Smooth muscle cell (in vitro differentiated cells): ENCODE measurements around the gene C4orf51. TPM values are rescaled to one million over a fixed set of nuclear protein-coding genes. Genes with fewer than 3 reads are reported as not detected.
A peak's percentile ranks its signal among the peaks of the same experiment; 100 is the strongest.
"Not testable (repeated sequence)": the region's sequence is repeated elsewhere in the genome, so short reads cannot be mapped to it uniquely, and the experiment has no call there.

Experiments
- DNase-seq: peaks from one replicate; lab custom pipeline; 2025; ENCODE audit not compliant: unreplicated experiment; lab: John Stamatoyannopoulos, UW
- H2AFZ ChIP-seq: fragments of 200-600 bp; sonication (generic); 2 replicates; pipeline ENCODE4 v1.6.0; 2016; ENCODE audit warnings: antibody characterized with exemption, low read depth, mild to moderate bottlenecking
- H3F3A ChIP-seq: fragments of 200-600 bp; sonication (generic); 2 replicates; pipeline ENCODE4 v1.6.0; 2017; ENCODE audit warnings: antibody characterized with exemption, low read depth
- H3K27ac ChIP-seq: fragments of 200-600 bp; sonication (generic); 2 replicates; pipeline ENCODE4 v1.5.1; 2016; ENCODE audit warnings: low read depth, mild to moderate bottlenecking
- H3K27me3 ChIP-seq: fragments of 200-600 bp; sonication (generic); 2 replicates; pipeline ENCODE4 v1.6.1; 2016; ENCODE audit warnings: low read depth, mild to moderate bottlenecking
- H3K36me3 ChIP-seq: fragments of 200-600 bp; sonication (generic); 2 replicates; pipeline ENCODE4 v1.5.1; 2016; ENCODE audit warnings: low read depth
- H3K4me1 ChIP-seq: fragments of 200-600 bp; sonication (generic); 2 replicates; pipeline ENCODE4 v1.5.1; 2016; ENCODE audit warnings: low read depth
- H3K4me2 ChIP-seq: fragments of 200-600 bp; sonication (generic); 2 replicates; pipeline ENCODE4 v1.6.0; 2016; ENCODE audit warnings: mild to moderate bottlenecking
- H3K4me3 ChIP-seq: fragments of 200-600 bp; sonication (generic); 2 replicates; pipeline ENCODE4 v1.5.1; 2016; ENCODE audit warnings: mild to moderate bottlenecking
- H3K79me2 ChIP-seq: fragments of 200-600 bp; sonication (generic); 2 replicates; pipeline ENCODE4 v1.6.0; 2016; ENCODE audit warnings: low read depth, mild to moderate bottlenecking
- H3K9ac ChIP-seq: fragments of 200-600 bp; sonication (generic); 2 replicates; pipeline ENCODE4 v1.6.0; 2016; ENCODE audit warnings: low read depth
- H3K9me3 ChIP-seq: fragments of 200-600 bp; sonication (generic); replicated peaks from 2 replicates; pipeline ENCODE4 v1.5.1; 2016; ENCODE audit warnings: low read depth
- H4K20me1 ChIP-seq: fragments of 200-600 bp; sonication (generic); 2 replicates; pipeline ENCODE4 v1.6.0; 2016; ENCODE audit warnings: low read depth
- WGBS: methylation state at CpG from one replicate; pipeline ENCODE4 v1.1.7; 2016; ENCODE audit warnings: low lambda C conversion rate; 5-methylcytosine and 5-hydroxymethylcytosine counted together
- polyA plus RNA-seq: library from polyadenylated mRNA; unstranded; fragments of >200 nt; fragmentation: Nextera tagmentation; extraction: Ambion mirVana; gene quantifications from 2 replicates; pipeline ENCODE4 v1.2.1, GENCODE V29; 2016
- total RNA-seq: library from RNA; depleted of rRNA; stranded (reverse); fragments of >200 nt; gene quantifications from 2 replicates; pipeline ENCODE4 v1.2.3, GENCODE V29; 2014
- TF ChIP-seq, protein P1 (sequence below): fragments of 200-600 bp; sonication (generic); IDR thresholded peaks from 2 replicates; pipeline ENCODE4 v1.5.1; 2017; ENCODE audit warnings: borderline replicate concordance, mild to moderate bottlenecking, antibody characterized with exemption; ENCODE audit not compliant: insufficient read depth, poor library complexity, severe bottlenecking

C4orf51 gene
- total RNA-seq: not detected in 2 replicates
- not detected in 2 replicates for polyA plus RNA-seq

DNA sequence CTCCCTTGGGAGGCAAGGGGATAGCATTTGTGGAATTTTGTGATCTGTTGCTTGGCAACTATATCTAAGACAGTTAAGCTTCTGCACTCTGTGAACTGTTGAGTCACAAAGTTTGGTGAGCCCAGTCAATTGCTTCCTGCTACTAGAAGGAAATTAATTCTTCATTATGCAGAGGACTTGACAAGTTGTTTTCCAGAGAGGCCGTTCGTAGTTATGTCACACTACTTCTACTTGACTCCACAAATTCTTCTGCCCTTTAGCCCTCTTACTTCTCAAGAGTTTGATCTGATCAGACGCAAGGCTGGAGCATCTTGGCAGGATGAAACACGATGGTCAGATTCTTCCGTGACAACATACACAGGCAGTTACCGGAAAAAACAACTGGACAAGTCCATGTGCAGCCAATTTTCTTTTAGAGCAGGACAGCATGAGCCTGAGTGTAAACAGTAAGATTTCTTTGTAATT, at the start of gene C4orf51:
Gene C4orf51 (plus strand): TSS at position 156 of the 465 bp plus-strand sequence. CDS start 58 bp downstream, at position 214.
- Histone ChIP-seq H3K9me3 (peaks cover 6% of the 10 kb centered on the region), H3K36me3 (no peaks in the 10 kb centered on the region), H3K4me2 (peak within 1 kb of the TSS; percentile 72), H3F3A (peaks cover 12% of the 10 kb centered on the region), H4K20me1 (no peaks in the 10 kb centered on the region), H3K79me2 (no peaks in the 10 kb centered on the region), H3K9ac (peak within 1 kb of the TSS; percentile 77), H3K27ac (peak within 1 kb of the TSS; percentile 91), H3K4me1 (peaks cover 3% of the 10 kb centered on the region), H3K4me3 (peak within 1 kb of the TSS; percentile 5), H3K27me3 (no peaks in the 10 kb centered on the region), H2AFZ (peak within 1 kb of the TSS; percentile 52)
- TF ChIP-seq, protein P1, sequence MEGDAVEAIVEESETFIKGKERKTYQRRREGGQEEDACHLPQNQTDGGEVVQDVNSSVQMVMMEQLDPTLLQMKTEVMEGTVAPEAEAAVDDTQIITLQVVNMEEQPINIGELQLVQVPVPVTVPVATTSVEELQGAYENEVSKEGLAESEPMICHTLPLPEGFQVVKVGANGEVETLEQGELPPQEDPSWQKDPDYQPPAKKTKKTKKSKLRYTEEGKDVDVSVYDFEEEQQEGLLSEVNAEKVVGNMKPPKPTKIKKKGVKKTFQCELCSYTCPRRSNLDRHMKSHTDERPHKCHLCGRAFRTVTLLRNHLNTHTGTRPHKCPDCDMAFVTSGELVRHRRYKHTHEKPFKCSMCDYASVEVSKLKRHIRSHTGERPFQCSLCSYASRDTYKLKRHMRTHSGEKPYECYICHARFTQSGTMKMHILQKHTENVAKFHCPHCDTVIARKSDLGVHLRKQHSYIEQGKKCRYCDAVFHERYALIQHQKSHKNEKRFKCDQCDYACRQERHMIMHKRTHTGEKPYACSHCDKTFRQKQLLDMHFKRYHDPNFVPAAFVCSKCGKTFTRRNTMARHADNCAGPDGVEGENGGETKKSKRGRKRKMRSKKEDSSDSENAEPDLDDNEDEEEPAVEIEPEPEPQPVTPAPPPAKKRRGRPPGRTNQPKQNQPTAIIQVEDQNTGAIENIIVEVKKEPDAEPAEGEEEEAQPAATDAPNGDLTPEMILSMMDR: no peak
- 31% methylated on average over 6 of the region's 6 CpGs for WGBS
- DNase-seq: no peak

DNA sequence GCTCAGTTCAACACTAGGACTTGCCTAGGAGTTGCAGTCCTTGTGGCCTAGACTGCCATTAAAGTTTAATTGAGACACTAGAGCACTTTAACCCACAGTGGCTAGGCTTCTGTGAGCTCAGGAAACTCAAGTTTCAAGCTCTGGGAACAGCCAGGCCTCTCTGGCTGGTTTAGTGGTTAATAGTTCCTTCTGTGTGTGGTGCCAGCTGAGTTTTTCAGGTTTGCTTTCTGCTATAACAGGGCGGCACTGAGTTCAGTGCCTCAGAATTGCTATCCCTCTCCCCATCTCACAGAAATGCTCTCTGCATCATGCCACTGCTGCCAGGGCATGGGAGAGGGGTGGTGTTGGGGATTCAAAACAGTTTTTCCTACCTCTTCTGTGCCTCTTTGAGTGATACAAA, 44.8 kb upstream of the C4orf51 start:
- H3K4me3 ChIP-seq: no peak overlapping the region
- no peak overlapping the region for H3K9ac ChIP-seq
- TF ChIP-seq, protein P1: no peak
- H3K4me2 ChIP-seq: no peak overlapping the region
- H3K27me3 ChIP-seq: no peaks in the 10 kb centered on the region
- H3K79me2 ChIP-seq: no peaks in the 10 kb centered on the region
- H3K4me1 ChIP-seq: no peaks in the 10 kb centered on the region
- no peaks in the 10 kb centered on the region for H4K20me1 ChIP-seq
- H3K36me3 ChIP-seq: peaks cover 8% of the 10 kb centered on the region
- H2AFZ ChIP-seq: no peak overlapping the region
- 100% methylated on average over 1 of the region's 1 CpG for WGBS
- no peaks in the 10 kb centered on the region for H3F3A ChIP-seq
- DNase-seq: no peak
- H3K9me3 ChIP-seq: no peaks in the 10 kb centered on the region
- no peak overlapping the region for H3K27ac ChIP-seq

DNA sequence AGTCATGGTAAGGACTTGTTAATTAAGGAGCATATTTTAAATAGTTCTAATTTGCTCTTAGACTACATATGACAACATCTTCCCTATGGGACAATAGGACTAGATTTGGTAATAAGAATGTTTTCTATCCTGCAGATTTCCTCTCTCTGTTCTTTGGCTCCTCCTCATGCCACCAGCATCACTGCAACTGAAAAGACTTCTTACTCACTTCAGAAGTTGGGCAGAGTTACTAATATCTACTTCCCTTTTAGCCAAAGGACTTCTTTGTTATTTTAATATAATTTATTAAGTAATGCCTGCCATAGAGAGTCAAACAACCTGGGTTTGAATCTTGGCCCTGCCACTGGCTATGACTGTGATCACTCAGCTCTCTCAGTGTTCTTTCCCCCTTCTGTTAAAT, 44.3 kb upstream of the C4orf51 start:
- Histone ChIP-seq H3K4me1 (no peaks in the 10 kb centered on the region), H3K79me2 (no peaks in the 10 kb centered on the region), H3K9me3 (no peaks in the 10 kb centered on the region), H4K20me1 (no peaks in the 10 kb centered on the region), H3K27me3 (no peaks in the 10 kb centered on the region), H3K36me3 (peaks cover 8% of the 10 kb centered on the region), H3F3A (no peaks in the 10 kb centered on the region), H3K9ac (no peak overlapping the region), H3K4me3 (no peak overlapping the region), H3K4me2 (no peak overlapping the region), H3K27ac (no peak overlapping the region), H2AFZ (no peak overlapping the region)
- TF ChIP-seq, protein P1: no peak
- no peak for DNase-seq

DNA sequence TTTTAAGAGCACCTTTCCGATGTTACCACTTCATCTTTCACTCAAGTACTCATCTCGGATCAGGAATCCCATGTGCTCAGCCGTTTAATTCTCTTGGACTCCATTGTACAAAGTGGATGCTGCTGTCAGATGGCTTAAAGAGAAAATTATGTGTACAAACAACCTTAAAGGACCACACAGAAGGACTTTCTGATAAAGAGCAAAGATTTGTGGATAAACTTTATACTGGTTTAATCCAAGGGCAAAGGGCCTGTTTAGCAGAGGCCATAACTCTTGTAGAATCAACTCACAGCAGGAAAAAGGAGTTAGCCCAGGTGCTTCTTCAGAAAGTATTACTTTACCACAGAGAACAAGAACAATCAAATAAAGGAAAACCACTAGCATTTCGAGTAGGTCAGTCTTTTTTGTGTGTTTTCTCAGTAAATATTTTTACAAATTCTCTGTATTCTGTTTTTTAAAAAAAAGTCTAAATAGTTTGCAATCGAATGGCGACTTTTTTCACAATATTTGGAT, 40.7 kb upstream of the C4orf51 start:
- no peak overlapping the region for H2AFZ ChIP-seq
- no peak overlapping the region for H3K9ac ChIP-seq
- TF ChIP-seq, protein P1: no peak
- no peaks in the 10 kb centered on the region for H3K79me2 ChIP-seq
- WGBS: 94% methylated on average over 6 of the region's 6 CpGs
- H3K27me3 ChIP-seq: no peaks in the 10 kb centered on the region
- peaks cover 8% of the 10 kb centered on the region for H3K36me3 ChIP-seq
- H3K4me3 ChIP-seq: no peak overlapping the region
- no peaks in the 10 kb centered on the region for H3F3A ChIP-seq
- H3K4me2 ChIP-seq: no peak overlapping the region
- DNase-seq: no peak
- H3K27ac ChIP-seq: no peak overlapping the region
- no peaks in the 10 kb centered on the region for H3K4me1 ChIP-seq
- H3K9me3 ChIP-seq: no peaks in the 10 kb centered on the region
- no peaks in the 10 kb centered on the region for H4K20me1 ChIP-seq

DNA sequence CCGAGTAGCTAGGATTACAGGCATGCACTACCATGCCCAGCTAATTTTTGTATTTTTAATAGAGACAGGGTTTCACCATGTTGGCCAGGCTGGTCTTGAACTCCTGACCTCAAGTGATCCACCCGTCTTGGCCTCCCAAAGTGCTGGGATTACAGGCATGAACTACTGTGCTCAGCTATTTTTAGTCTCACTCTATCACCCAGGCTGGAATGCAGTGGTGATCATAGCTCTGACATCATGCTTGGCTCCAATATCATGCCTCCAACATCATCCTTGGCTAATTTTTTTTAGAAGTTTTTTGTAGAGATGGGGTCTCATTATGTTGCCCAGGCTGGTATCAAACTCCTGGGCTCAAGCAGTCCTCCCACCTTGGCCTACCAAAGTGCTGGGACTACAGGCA, 39.7 kb upstream of the C4orf51 start:
- not testable (repeated sequence) for H3K4me3 ChIP-seq, H3K4me1 ChIP-seq, DNase-seq, H3F3A ChIP-seq, H4K20me1 ChIP-seq, H2AFZ ChIP-seq, H3K9me3 ChIP-seq, H3K4me2 ChIP-seq, H3K27me3 ChIP-seq, H3K79me2 ChIP-seq, H3K9ac ChIP-seq, H3K36me3 ChIP-seq, H3K27ac ChIP-seq
- 81% methylated on average over 2 of the region's 2 CpGs for WGBS
